Neural cell (in vitro differentiated cells): Measurements from ENCODE around the gene ERRFI1. TPM values are rescaled to one million over a fixed set of nuclear protein-coding genes. Genes with fewer than 3 reads are reported as not detected.

Experiments
- H2AFZ ChIP-seq: fragments of 200-600, 300-800 bp; sonication (generic), shearing (Covaris generic); 2 replicates; pipeline ENCODE4 v1.6.0; 2014; ENCODE audit warnings: low read depth, mild to moderate bottlenecking, antibody characterized with exemption, low read length, moderate library complexity
- H3F3A ChIP-seq: fragments of 200-600 bp; shearing (Covaris generic); 2 replicates; pipeline ENCODE4 v1.6.1; 2016; ENCODE audit warnings: mild to moderate bottlenecking, moderate library complexity, mixed read lengths, antibody characterized with exemption, low read length; ENCODE audit not compliant: insufficient read depth, poor library complexity, severe bottlenecking
- H3K27ac ChIP-seq: fragments of 200-600, 300-800 bp; sonication (generic), shearing (Covaris generic); 2 replicates; pipeline ENCODE4 v1.5.1; 2014; ENCODE audit warnings: mild to moderate bottlenecking, low read length, moderate library complexity
- H3K27me3 ChIP-seq: fragments of 300-800, 200-600 bp; sonication (generic), shearing (Covaris generic); 2 replicates; pipeline ENCODE4 v1.6.0; 2014; ENCODE audit warnings: mild to moderate bottlenecking, low read depth, low read length, moderate library complexity; ENCODE audit not compliant: insufficient read depth
- H3K36me3 ChIP-seq: fragments of 300-800, 200-600 bp; sonication (generic), shearing (Covaris generic); 2 replicates; pipeline ENCODE4 v1.5.1; 2014; ENCODE audit warnings: mild to moderate bottlenecking, antibody characterized with exemption, low read length, moderate library complexity; ENCODE audit not compliant: insufficient read depth
- H3K4me2 ChIP-seq: fragments of 300-800, 200-600 bp; sonication (generic), shearing (Covaris generic); 2 replicates; pipeline ENCODE4 v1.6.0; 2014; ENCODE audit warnings: mild to moderate bottlenecking, low read length
- H3K4me3 ChIP-seq: fragments of 300-800, 200-600 bp; sonication (generic), shearing (Covaris generic); 2 replicates; pipeline ENCODE4 v1.5.1; 2014; ENCODE audit warnings: mild to moderate bottlenecking, low read length, moderate library complexity
- H3K79me2 ChIP-seq: fragments of 200-600 bp; shearing (Covaris generic); replicated peaks from 2 replicates; pipeline ENCODE4 v1.6.0; 2014; ENCODE audit warnings: mild to moderate bottlenecking, low read length, moderate library complexity; ENCODE audit not compliant: insufficient read depth
- H3K9ac ChIP-seq: fragments of 300-800, 200-600 bp; sonication (generic), shearing (Covaris generic); 2 replicates; pipeline ENCODE4 v1.6.1; 2016; ENCODE audit warnings: mild to moderate bottlenecking, low read length, mixed read lengths
- H3K9me2 ChIP-seq: fragments of 200-600 bp; shearing (Covaris generic); 2 replicates; pipeline ENCODE4 v1.6.1; 2016; ENCODE audit warnings: mild to moderate bottlenecking, low read length, mixed read lengths; ENCODE audit not compliant: insufficient read depth
- H3K9me3 ChIP-seq: fragments of 200-600, 300-800 bp; sonication (generic), shearing (Covaris generic); 2 replicates; pipeline ENCODE4 v1.6.1; 2016; ENCODE audit warnings: mild to moderate bottlenecking, mixed run types, low read length, moderate library complexity, mixed read lengths
- H4K20me1 ChIP-seq: fragments of 200-600 bp; shearing (Covaris generic); 2 replicates; pipeline ENCODE4 v1.6.1; 2016; ENCODE audit warnings: mild to moderate bottlenecking, mixed run types; ENCODE audit not compliant: insufficient read depth
- EP300 ChIP-seq: fragments of 450-650 bp; conservative IDR thresholded peaks from 2 replicates; pipeline ENCODE4 v1.6.1; 2014; ENCODE audit warnings: antibody characterized with exemption, mild to moderate bottlenecking, moderate library complexity; ENCODE audit not compliant: poor library complexity, severe bottlenecking
- EZH2 ChIP-seq: fragments of 200-600, 300-800 bp; shearing (Covaris generic), sonication (generic); IDR thresholded peaks from 2 replicates; pipeline ENCODE4 v1.6.1; 2014; ENCODE audit warnings: antibody characterized with exemption, low read length, borderline replicate concordance, mild to moderate bottlenecking; ENCODE audit not compliant: insufficient read depth, poor library complexity, severe bottlenecking
- MXI1 ChIP-seq: fragments of 450-650 bp; conservative IDR thresholded peaks from 2 replicates; pipeline ENCODE4 v1.6.1; 2014; ENCODE audit warnings: antibody characterized with exemption, mild to moderate bottlenecking; ENCODE audit not compliant: poor library complexity, severe bottlenecking
- POLR2AphosphoS5 ChIP-seq: IDR thresholded peaks from 2 replicates; pipeline ENCODE4 v1.6.1; 2012
- RAD21 ChIP-seq: fragments of 450-650 bp; conservative IDR thresholded peaks from 2 replicates; pipeline ENCODE4 v1.6.1; 2014; ENCODE audit warnings: antibody characterized with exemption, mild to moderate bottlenecking, moderate library complexity
- SMC3 ChIP-seq: fragments of 450-650 bp; conservative IDR thresholded peaks from 2 replicates; pipeline ENCODE4 v1.6.1; 2014; ENCODE audit warnings: antibody characterized with exemption, mild to moderate bottlenecking, moderate library complexity; ENCODE audit not compliant: poor library complexity
- TAF1 ChIP-seq: IDR thresholded peaks from 2 replicates; pipeline ENCODE4 v1.6.1; 2012; ENCODE audit warnings: low read depth
- polyA plus RNA-seq: library from polyadenylated mRNA; depleted of rRNA; stranded (reverse); fragments of >200 nt; gene quantifications from 2 replicates; pipeline ENCODE4 v1.2.3, GENCODE V29; 2014
- TF ChIP-seq, protein P1 (sequence below): fragments of 450-650 bp; IDR thresholded peaks from 2 replicates; pipeline ENCODE4 v1.5.1; 2014; ENCODE audit warnings: antibody characterized with exemption, mild to moderate bottlenecking, moderate library complexity; ENCODE audit not compliant: poor library complexity, severe bottlenecking
- TF ChIP-seq, protein P2 (sequence below): IDR thresholded peaks from 2 replicates; pipeline ENCODE4 v1.6.1; 2012; ENCODE audit warnings: borderline replicate concordance

Gene ERRFI1
- polyA plus RNA-seq, 1 donor from 2014 or later: 72.9 TPM

DNA sequence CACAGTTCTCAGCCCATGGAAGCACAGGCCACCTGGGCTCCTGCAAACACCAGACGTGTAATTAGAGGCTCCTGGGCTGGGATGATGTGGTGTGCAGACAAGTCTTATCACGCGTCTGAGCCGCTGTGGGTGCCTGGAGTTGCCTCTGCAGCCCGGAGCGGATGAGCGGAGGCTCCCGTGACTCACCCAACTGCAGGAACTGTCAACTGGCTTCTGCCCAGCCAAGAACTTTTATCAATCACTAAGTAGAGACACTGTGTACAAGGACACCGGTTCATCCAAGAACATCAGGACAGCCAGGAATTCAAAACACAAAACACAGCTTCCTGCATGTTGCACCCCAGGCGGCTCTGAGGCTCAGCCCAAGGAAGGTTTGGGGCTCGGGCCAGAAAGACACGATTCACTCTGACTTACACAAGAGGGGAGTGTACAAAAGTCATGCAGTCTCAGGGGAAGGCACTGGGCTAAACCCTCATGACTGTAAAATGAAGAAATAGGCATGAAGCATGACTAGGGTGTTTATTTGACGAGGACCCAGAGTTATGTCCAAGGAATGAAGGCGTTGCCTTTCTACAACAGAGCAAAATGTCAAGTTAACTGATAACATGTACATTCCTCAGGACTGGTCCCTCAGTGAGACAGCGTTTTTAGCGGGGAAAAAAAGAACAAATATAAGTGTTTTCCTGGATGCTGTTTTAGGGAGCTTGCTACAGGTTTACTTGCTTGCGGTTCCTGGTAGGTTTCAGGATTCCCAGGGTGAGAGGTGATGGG, 21.1 kb downstream of the ERRFI1 start:
- H3K9ac ChIP-seq: no peak overlapping the region
- no peaks in the 10 kb centered on the region for H3F3A ChIP-seq
- no peaks in the 10 kb centered on the region for H3K9me2 ChIP-seq
- H3K27me3 ChIP-seq: no peaks in the 10 kb centered on the region
- H3K4me2 ChIP-seq: no peak overlapping the region
- no peak overlapping the region for H2AFZ ChIP-seq
- no peaks in the 10 kb centered on the region for H3K9me3 ChIP-seq
- TF ChIP-seq POLR2AphosphoS5 (no peak), RAD21 (no peak), EZH2 (no peak), SMC3 (no peak), TAF1 (no peak), MXI1 (no peak), EP300 (no peak)
- TF ChIP-seq, protein P1, sequence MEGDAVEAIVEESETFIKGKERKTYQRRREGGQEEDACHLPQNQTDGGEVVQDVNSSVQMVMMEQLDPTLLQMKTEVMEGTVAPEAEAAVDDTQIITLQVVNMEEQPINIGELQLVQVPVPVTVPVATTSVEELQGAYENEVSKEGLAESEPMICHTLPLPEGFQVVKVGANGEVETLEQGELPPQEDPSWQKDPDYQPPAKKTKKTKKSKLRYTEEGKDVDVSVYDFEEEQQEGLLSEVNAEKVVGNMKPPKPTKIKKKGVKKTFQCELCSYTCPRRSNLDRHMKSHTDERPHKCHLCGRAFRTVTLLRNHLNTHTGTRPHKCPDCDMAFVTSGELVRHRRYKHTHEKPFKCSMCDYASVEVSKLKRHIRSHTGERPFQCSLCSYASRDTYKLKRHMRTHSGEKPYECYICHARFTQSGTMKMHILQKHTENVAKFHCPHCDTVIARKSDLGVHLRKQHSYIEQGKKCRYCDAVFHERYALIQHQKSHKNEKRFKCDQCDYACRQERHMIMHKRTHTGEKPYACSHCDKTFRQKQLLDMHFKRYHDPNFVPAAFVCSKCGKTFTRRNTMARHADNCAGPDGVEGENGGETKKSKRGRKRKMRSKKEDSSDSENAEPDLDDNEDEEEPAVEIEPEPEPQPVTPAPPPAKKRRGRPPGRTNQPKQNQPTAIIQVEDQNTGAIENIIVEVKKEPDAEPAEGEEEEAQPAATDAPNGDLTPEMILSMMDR: no peak
- TF ChIP-seq, protein P2, sequence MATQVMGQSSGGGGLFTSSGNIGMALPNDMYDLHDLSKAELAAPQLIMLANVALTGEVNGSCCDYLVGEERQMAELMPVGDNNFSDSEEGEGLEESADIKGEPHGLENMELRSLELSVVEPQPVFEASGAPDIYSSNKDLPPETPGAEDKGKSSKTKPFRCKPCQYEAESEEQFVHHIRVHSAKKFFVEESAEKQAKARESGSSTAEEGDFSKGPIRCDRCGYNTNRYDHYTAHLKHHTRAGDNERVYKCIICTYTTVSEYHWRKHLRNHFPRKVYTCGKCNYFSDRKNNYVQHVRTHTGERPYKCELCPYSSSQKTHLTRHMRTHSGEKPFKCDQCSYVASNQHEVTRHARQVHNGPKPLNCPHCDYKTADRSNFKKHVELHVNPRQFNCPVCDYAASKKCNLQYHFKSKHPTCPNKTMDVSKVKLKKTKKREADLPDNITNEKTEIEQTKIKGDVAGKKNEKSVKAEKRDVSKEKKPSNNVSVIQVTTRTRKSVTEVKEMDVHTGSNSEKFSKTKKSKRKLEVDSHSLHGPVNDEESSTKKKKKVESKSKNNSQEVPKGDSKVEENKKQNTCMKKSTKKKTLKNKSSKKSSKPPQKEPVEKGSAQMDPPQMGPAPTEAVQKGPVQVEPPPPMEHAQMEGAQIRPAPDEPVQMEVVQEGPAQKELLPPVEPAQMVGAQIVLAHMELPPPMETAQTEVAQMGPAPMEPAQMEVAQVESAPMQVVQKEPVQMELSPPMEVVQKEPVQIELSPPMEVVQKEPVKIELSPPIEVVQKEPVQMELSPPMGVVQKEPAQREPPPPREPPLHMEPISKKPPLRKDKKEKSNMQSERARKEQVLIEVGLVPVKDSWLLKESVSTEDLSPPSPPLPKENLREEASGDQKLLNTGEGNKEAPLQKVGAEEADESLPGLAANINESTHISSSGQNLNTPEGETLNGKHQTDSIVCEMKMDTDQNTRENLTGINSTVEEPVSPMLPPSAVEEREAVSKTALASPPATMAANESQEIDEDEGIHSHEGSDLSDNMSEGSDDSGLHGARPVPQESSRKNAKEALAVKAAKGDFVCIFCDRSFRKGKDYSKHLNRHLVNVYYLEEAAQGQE: no peak
- H3K4me3 ChIP-seq: no peak overlapping the region
- no peaks in the 10 kb centered on the region for H3K36me3 ChIP-seq
- H3K27ac ChIP-seq: no peak overlapping the region
- no peaks in the 10 kb centered on the region for H3K79me2 ChIP-seq
- no peaks in the 10 kb centered on the region for H4K20me1 ChIP-seq

DNA sequence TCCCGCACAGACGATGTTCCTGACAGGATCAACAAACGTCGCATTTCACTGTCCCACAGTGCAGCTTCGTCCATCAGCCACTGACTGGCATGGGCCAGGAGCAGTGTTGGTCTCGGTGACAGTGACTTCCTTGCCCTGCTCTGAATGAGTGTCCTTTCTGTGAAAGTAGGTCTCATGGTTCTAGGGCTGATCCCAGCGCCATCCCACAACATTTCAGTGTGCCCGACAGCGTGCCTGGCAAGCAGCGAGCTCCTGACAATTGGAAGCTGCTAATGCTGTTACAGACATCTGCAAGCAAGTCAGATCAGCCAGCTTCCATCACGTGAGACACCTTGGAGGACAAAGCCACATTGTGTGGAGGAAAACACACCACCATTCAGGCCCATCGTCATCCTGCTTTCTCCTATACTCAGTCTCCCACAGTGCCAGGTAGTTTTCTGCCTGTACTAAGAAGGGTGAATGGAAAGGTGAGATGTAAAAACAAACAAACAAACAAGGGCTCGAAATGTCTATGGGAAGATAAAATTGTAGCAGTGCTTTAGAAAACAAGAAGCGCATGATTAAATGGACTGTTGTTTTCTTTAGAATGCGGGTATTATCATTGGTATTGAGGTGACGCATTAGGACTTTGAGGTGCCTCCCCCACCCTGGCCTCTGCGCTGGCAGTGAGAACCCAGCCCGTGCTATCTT, 21.9 kb downstream of the ERRFI1 start:
- Histone ChIP-seq H3K36me3 (no peaks in the 10 kb centered on the region), H3K4me2 (no peak overlapping the region), H3F3A (no peaks in the 10 kb centered on the region), H3K9me2 (no peaks in the 10 kb centered on the region), H2AFZ (no peak overlapping the region), H3K4me3 (no peak overlapping the region), H3K27ac (no peak overlapping the region), H3K27me3 (no peaks in the 10 kb centered on the region), H4K20me1 (no peaks in the 10 kb centered on the region), H3K79me2 (no peaks in the 10 kb centered on the region), H3K9ac (no peak overlapping the region), H3K9me3 (no peaks in the 10 kb centered on the region)
- TF ChIP-seq EZH2: no peak
- no peak for TF ChIP-seq TAF1
- TF ChIP-seq, protein P2: no peak
- no peak for TF ChIP-seq POLR2AphosphoS5
- no peak for TF ChIP-seq RAD21
